ENCODE measurements around the gene PROS1. TPM values are rescaled to one million over a fixed set of nuclear protein-coding genes. Genes with fewer than 3 reads are reported as not detected.
"Not testable (repeated sequence)": the region's sequence is repeated elsewhere in the genome, so short reads cannot be mapped to it uniquely, and the experiment has no call there.

The PROS1 gene
- total and polyA plus RNA-seq, 7 donors, result 2.8 to 31.4 (median 19.9) TPM

DNA sequence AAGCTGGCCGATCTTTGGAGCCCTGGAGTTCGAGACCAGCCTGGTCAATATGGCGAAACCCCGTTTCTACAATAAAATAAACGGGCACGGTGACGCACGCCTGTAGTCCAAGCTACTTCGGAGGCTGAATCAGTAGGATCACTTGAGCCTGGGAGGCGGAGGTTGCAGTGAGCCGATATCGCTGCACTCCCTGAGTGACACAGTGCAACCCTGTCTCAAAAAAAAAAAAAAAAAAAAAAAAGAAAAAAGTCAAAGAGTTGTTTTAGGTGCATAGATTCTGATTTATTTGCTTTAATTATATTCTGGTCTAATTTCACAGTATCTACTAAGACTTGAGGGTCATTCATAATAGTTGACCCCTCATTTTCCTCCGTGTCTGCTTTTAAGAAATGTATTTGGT is 8.0 kb upstream of the PROS1 start:
- Histone ChIP-seq H3K36me3 (no peaks in the 10 kb centered on the region), H3K27ac (no peak overlapping the region), H3K4me1 (peaks cover 0 to 12% (median 9%) of the 10 kb centered on the region in 4 donors), H3K4me3 (no peak overlapping the region), H3K9me3 (no peaks in the 10 kb centered on the region), H3K27me3 (no peaks in the 10 kb centered on the region)
- TF ChIP-seq EP300 (IDR thresholded peaks at IDR 0.05) (no peak), POLR2A (IDR thresholded peaks at IDR 0.05) (no peak), POLR2AphosphoS5 (IDR thresholded peaks at IDR 0.05) (no peak)
- TF ChIP-seq, protein P1, sequence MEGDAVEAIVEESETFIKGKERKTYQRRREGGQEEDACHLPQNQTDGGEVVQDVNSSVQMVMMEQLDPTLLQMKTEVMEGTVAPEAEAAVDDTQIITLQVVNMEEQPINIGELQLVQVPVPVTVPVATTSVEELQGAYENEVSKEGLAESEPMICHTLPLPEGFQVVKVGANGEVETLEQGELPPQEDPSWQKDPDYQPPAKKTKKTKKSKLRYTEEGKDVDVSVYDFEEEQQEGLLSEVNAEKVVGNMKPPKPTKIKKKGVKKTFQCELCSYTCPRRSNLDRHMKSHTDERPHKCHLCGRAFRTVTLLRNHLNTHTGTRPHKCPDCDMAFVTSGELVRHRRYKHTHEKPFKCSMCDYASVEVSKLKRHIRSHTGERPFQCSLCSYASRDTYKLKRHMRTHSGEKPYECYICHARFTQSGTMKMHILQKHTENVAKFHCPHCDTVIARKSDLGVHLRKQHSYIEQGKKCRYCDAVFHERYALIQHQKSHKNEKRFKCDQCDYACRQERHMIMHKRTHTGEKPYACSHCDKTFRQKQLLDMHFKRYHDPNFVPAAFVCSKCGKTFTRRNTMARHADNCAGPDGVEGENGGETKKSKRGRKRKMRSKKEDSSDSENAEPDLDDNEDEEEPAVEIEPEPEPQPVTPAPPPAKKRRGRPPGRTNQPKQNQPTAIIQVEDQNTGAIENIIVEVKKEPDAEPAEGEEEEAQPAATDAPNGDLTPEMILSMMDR (IDR thresholded peaks at IDR 0.05), result no peak
- intact Hi-C loops (cut with DNase I), result loop anchor here (2.0 kb wide), 1 partner anchor 81 kb away; the partner anchor contains the start of genes DHFR2 and NSUN3
- DNase-seq, result no peak
- 96 to 98% methylated on average over 13 of the region's 13 CpGs for WGBS, 2 donors

DNA sequence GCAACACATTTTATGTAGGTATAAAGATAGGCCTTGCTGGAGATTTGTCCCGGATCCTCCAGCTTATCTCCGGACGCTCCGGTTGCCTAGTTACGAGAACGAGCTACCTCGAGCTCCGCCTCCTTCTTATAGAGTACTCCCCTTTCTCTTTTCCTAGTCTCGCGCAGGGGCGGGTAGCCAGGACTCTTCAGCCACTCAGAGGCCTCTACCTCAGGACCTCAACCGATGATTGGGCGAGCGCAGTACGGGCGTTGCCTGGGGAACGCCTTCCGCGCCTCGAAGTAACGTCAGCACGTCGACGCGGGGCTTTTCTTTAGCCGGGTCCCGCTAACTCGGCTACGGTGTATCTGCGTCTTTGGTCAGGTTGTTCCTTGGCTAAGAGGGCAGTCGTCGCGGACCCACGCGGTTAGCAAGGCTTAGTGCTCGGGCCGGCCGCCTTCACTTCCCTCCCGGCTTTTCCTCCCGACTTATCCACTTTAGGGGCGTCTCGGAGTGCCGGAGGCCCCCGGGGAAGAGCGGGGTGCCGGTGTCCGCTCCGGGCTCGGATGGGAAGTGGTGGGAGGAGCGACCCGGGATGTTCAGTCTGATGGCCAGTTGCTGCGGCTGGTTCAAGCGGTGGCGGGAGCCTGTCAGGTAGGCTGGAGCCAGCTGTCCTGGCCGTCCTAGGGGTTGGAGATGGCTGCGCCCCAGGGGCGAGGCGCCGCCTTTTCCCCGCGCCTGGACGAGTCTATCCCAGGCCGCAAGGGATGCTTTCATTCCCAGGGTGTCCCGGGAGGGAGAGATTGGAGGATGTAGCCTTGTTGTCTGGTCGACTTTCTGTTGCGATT is 6.4 kb upstream of the PROS1 start, which contains the start of gene ARL13B:
TSS of gene ARL13B (plus strand) at position 306 of the 827 bp plus-strand sequence. CDS start at position 575, 269 bp downstream.
- Histone ChIP-seq H3K36me3 (no peaks in the 10 kb centered on the region), H3K4me3 (peak within 1 kb of the TSS; percentile 63 to 83 (median 76)), H3K4me1 (peaks cover 0 to 12% (median 9%) of the 10 kb centered on the region in 4 donors), H3K27me3 (no peaks in the 10 kb centered on the region), H3K9me3 (no peaks in the 10 kb centered on the region), H3K27ac (peak within 1 kb of the TSS; percentile 87 to 98 (median 94))
- peak; percentile 100 for DNase-seq
- intact Hi-C loops (cut with DNase I), result loop anchor here (2.0 kb wide), 1 partner anchor 83 kb away; the partner anchor contains the start of genes DHFR2 and NSUN3
- WGBS, 2 donors, result 0% methylated on average over 66 of the region's 66 CpGs
- TF ChIP-seq, protein P1 (IDR thresholded peaks at IDR 0.05), result no peak
- TF ChIP-seq EP300 (IDR thresholded peaks at IDR 0.05) (no peak), POLR2AphosphoS5 (IDR thresholded peaks at IDR 0.05) (peak; percentile 93 to 99 (median 97)), POLR2A (IDR thresholded peaks at IDR 0.05) (peak; percentile 79 to 84)

DNA sequence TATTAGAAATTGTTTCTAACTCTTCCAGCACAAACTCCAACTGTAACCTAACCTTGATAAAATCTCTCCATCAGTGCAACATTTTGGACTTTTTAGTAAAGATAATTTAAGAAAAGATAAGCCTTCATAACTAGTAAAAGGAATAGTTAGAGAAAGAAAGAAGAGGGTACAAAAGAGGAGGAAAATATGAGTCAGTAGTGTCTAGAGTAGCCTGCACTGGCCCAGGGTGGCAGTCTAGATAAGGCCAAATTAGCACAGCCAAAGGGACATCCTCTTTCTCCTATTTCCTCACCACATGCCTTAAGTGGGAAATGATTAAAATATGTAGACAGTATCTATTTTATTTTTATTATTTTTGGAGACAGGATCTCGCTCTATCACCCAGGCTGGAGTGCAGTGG is 3.7 kb downstream of the PROS1 start:
- H3K9me3 ChIP-seq, result no peaks in the 10 kb centered on the region
- DNase-seq, result no peak
- TF ChIP-seq EP300 (IDR thresholded peaks at IDR 0.05), result no peak
- TF ChIP-seq, protein P1 (IDR thresholded peaks at IDR 0.05), result no peak
- no peak for TF ChIP-seq POLR2AphosphoS5 (IDR thresholded peaks at IDR 0.05)
- TF ChIP-seq POLR2A (IDR thresholded peaks at IDR 0.05), result no peak
- WGBS, 2 donors, result 90 to 95% methylated on average over 1 of the region's 1 CpG
- H3K4me3 ChIP-seq, result no peak overlapping the region
- intact Hi-C loops (cut with DNase I), result loop anchor here (5.0 kb wide), 1 partner anchor 58 kb away; no protein-coding TSS in a partner anchor
- H3K36me3 ChIP-seq, result no peaks in the 10 kb centered on the region
- peaks cover 0 to 14% (median 5%) of the 10 kb centered on the region in 4 donors for H3K4me1 ChIP-seq
- no peak overlapping the region for H3K27ac ChIP-seq
- no peaks in the 10 kb centered on the region for H3K27me3 ChIP-seq

DNA sequence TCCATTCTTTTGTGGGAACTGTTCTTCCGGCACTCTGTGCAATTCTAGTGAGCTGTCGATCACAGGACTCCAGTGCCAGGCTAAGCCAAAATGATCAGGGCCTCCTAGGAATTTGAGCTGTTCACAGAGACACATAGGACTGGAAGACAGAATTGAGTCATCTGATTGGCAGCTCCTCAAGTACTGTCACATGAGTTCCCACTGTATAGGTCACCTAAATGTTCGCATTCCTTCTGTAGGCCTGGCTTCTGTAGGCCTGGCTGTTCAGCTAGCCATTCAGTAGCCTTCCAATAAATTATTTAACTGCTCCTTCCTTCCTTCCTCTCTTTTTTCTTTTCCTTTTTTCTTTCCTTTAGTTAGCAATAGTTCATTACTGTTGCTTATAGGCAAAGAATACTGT is 4.3 kb downstream of the PROS1 start:
- Histone ChIP-seq H3K4me3 (no peak overlapping the region), H3K36me3 (no peaks in the 10 kb centered on the region), H3K27me3 (no peaks in the 10 kb centered on the region), H3K9me3 (no peaks in the 10 kb centered on the region), H3K4me1 (peaks cover 0 to 13% (median 5%) of the 10 kb centered on the region in 4 donors), H3K27ac (no peak overlapping the region)
- TF ChIP-seq, protein P1 (IDR thresholded peaks at IDR 0.05), result no peak
- TF ChIP-seq EP300 (IDR thresholded peaks at IDR 0.05) (no peak), POLR2A (IDR thresholded peaks at IDR 0.05) (no peak), POLR2AphosphoS5 (IDR thresholded peaks at IDR 0.05) (no peak)
- 64 to 80% methylated on average over 3 of the region's 3 CpGs for WGBS, 2 donors
- DNase-seq, result no peak
- intact Hi-C loops (cut with DNase I), result no loop called here

DNA sequence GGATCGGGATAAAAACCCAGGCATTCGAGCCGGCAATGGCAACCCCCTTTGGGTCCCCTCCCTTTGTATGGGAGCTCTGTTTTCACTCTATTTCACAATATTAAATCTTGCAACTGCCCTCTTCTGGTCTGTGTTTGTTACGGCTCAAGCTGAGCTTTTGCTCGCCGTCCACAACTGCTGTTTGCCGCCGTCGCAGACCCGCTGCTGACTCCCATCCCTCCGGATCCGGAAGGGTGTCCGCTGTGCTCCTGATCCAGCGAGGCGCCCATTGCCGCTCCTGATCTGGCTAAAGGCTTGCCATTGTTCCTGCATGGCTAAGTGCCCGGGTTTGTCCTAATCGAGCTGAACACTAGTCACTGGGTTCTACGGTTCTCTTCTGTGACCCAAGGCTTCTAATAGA is 8.6 kb downstream of the PROS1 start:
- H3K36me3 ChIP-seq; H3K4me1 ChIP-seq; H3K9me3 ChIP-seq; H3K27me3 ChIP-seq; H3K4me3 ChIP-seq; H3K27ac ChIP-seq; DNase-seq; intact Hi-C loops (cut with DNase I): not testable (repeated sequence)
- WGBS, 2 donors, result 97 to 98% methylated on average over 19 of the region's 19 CpGs
